ENCODE measurements around the gene AKAP13. TPM values are rescaled to one million over a fixed set of nuclear protein-coding genes. Genes with fewer than 3 reads are reported as not detected.

AKAP13 gene
- polyA plus RNA-seq, 1 donor from 2014 or later: 10.0 TPM

DNA sequence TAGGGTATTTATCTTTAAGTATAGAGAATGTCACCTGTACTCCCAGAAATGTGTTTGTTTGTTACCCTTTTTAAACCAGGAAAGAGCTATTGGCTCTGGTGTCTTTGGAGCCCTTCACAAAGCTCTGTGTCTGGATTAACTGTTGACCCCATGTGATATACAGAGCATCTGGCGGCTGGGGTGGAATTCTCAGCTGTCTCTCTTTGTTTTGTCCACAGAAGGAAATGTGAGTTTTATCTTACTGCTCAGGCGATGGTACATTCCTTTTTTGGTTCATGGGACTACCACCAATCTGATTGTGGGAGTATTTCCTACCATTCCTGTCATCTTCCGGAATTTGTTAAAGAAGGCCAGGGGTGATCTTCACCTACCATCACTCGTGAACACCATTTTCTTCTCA lies 120.3 kb downstream of the AKAP13 start:
- Histone ChIP-seq H3K4me2 (ENCODE audit: low read length) (peak overlapping the region; percentile 21), H3K27me3 (ENCODE audit: insufficient read depth, low read depth, low read length) (no peaks in the 10 kb centered on the region), H3K79me2 (replicated peaks; ENCODE audit: insufficient read depth, low read length) (no peaks in the 10 kb centered on the region), H3K9me2 (ENCODE audit: insufficient read depth, low read length) (no peaks in the 10 kb centered on the region), H4K20me1 (ENCODE audit: insufficient read depth) (no peaks in the 10 kb centered on the region), H3K9ac (ENCODE audit: low read length) (peak overlapping the region; percentile 5), H3K36me3 (ENCODE audit: insufficient read depth, low read length) (no peaks in the 10 kb centered on the region), H3K4me3 (ENCODE audit: low read length) (peak overlapping the region; percentile 36), H3F3A (ENCODE audit: insufficient read depth, low read length, poor library complexity, severe bottlenecking) (no peaks in the 10 kb centered on the region), H2AFZ (ENCODE audit: low read depth, low read length) (no peak overlapping the region), H3K9me3 (ENCODE audit: low read length) (no peaks in the 10 kb centered on the region), H3K27ac (ENCODE audit: low read length) (peak overlapping the region; percentile 69)
- no peak for TF ChIP-seq EZH2 (IDR thresholded peaks at IDR 0.05; ENCODE audit: borderline replicate concordance, insufficient read depth, low read length, poor library complexity, severe bottlenecking)
- TF ChIP-seq, protein P1, sequence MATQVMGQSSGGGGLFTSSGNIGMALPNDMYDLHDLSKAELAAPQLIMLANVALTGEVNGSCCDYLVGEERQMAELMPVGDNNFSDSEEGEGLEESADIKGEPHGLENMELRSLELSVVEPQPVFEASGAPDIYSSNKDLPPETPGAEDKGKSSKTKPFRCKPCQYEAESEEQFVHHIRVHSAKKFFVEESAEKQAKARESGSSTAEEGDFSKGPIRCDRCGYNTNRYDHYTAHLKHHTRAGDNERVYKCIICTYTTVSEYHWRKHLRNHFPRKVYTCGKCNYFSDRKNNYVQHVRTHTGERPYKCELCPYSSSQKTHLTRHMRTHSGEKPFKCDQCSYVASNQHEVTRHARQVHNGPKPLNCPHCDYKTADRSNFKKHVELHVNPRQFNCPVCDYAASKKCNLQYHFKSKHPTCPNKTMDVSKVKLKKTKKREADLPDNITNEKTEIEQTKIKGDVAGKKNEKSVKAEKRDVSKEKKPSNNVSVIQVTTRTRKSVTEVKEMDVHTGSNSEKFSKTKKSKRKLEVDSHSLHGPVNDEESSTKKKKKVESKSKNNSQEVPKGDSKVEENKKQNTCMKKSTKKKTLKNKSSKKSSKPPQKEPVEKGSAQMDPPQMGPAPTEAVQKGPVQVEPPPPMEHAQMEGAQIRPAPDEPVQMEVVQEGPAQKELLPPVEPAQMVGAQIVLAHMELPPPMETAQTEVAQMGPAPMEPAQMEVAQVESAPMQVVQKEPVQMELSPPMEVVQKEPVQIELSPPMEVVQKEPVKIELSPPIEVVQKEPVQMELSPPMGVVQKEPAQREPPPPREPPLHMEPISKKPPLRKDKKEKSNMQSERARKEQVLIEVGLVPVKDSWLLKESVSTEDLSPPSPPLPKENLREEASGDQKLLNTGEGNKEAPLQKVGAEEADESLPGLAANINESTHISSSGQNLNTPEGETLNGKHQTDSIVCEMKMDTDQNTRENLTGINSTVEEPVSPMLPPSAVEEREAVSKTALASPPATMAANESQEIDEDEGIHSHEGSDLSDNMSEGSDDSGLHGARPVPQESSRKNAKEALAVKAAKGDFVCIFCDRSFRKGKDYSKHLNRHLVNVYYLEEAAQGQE (IDR thresholded peaks at IDR 0.05; ENCODE audit: borderline replicate concordance): no peak
- TF ChIP-seq POLR2AphosphoS5 (IDR thresholded peaks at IDR 0.05): no peak
- no peak for TF ChIP-seq RAD21 (conservative IDR thresholded peaks at IDR 0.05)

DNA sequence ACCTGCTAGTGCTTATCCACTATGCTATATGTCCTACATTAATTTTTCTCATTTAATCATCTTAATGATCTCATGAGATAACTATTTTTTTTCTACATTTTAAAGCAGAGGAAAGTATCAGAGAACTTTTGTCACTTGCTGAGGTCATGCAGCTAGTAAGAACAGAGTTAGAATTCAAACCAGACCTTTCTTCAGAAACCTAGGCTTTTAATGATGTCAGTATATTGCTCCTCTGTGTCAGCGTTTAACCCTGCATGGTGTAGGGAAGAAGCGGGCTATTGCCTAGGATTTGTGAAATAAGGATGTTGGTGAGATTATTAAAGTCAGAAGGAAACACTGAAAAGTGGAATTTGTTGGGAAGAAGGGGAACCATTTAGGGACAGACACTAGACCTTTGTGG lies 121.2 kb downstream of the AKAP13 start:
- no peak overlapping the region for H3K27ac ChIP-seq (ENCODE audit: low read length)
- TF ChIP-seq EP300 (conservative IDR thresholded peaks at IDR 0.05; ENCODE audit: poor library complexity, severe bottlenecking): no peak
- no peak for TF ChIP-seq EZH2 (IDR thresholded peaks at IDR 0.05; ENCODE audit: borderline replicate concordance, insufficient read depth, low read length, poor library complexity, severe bottlenecking)
- TF ChIP-seq TAF1 (IDR thresholded peaks at IDR 0.05; ENCODE audit: low read depth): no peak
- TF ChIP-seq, protein P2, sequence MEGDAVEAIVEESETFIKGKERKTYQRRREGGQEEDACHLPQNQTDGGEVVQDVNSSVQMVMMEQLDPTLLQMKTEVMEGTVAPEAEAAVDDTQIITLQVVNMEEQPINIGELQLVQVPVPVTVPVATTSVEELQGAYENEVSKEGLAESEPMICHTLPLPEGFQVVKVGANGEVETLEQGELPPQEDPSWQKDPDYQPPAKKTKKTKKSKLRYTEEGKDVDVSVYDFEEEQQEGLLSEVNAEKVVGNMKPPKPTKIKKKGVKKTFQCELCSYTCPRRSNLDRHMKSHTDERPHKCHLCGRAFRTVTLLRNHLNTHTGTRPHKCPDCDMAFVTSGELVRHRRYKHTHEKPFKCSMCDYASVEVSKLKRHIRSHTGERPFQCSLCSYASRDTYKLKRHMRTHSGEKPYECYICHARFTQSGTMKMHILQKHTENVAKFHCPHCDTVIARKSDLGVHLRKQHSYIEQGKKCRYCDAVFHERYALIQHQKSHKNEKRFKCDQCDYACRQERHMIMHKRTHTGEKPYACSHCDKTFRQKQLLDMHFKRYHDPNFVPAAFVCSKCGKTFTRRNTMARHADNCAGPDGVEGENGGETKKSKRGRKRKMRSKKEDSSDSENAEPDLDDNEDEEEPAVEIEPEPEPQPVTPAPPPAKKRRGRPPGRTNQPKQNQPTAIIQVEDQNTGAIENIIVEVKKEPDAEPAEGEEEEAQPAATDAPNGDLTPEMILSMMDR (IDR thresholded peaks at IDR 0.05; ENCODE audit: poor library complexity, severe bottlenecking): no peak
- TF ChIP-seq, protein P1 (IDR thresholded peaks at IDR 0.05; ENCODE audit: borderline replicate concordance): no peak
- TF ChIP-seq RAD21 (conservative IDR thresholded peaks at IDR 0.05): no peak
- TF ChIP-seq MXI1 (conservative IDR thresholded peaks at IDR 0.05; ENCODE audit: poor library complexity, severe bottlenecking): no peak
- TF ChIP-seq POLR2AphosphoS5 (IDR thresholded peaks at IDR 0.05): no peak
- no peak for TF ChIP-seq SMC3 (conservative IDR thresholded peaks at IDR 0.05; ENCODE audit: poor library complexity)
- H3K4me2 ChIP-seq (ENCODE audit: low read length): no peak overlapping the region
- H3K4me3 ChIP-seq (ENCODE audit: low read length): no peak overlapping the region
- H2AFZ ChIP-seq (ENCODE audit: low read depth, low read length): no peak overlapping the region
- no peaks in the 10 kb centered on the region for H3K79me2 ChIP-seq (replicated peaks; ENCODE audit: insufficient read depth, low read length)
- no peaks in the 10 kb centered on the region for H3K36me3 ChIP-seq (ENCODE audit: insufficient read depth, low read length)
- H3K9me3 ChIP-seq (ENCODE audit: low read length): no peaks in the 10 kb centered on the region
- H3K9me2 ChIP-seq (ENCODE audit: insufficient read depth, low read length): no peaks in the 10 kb centered on the region
- H3K27me3 ChIP-seq (ENCODE audit: insufficient read depth, low read depth, low read length): no peaks in the 10 kb centered on the region
- no peaks in the 10 kb centered on the region for H4K20me1 ChIP-seq (ENCODE audit: insufficient read depth)
- no peak overlapping the region for H3K9ac ChIP-seq (ENCODE audit: low read length)
- no peaks in the 10 kb centered on the region for H3F3A ChIP-seq (ENCODE audit: insufficient read depth, low read length, poor library complexity, severe bottlenecking)

Measured in neural cell (in vitro differentiated cells).